GM18520 (cell line): ENCODE data around the gene SLCO3A1.

Experiments used
- ATAC-seq: cut with Tn5 transposase; IDR thresholded peaks from one replicate; pipeline ENCODE4 v1.9.1; 2021; ENCODE audit not compliant: unreplicated experiment

SLCO3A1 gene

DNA sequence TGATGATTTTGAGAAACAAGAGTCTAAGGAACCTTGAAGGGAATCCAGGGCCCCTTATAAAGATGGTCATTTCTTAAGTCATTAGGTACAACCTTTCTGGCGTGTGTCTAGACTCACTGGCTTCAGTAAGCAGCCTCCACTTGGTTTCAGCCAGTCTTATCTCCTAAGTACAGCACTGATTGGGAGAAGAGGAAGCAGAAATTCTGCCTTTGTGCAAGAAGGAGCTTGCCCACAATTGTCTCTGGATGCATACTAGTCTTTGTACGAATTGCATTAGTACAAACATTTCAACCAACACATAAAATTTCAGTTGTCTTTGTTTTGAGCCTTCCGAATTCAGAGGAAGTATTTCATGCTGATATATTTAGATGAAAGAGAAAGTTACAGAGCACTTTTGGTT lies 139.4 kb downstream of the SLCO3A1 start:
- ATAC-seq = no peak

DNA sequence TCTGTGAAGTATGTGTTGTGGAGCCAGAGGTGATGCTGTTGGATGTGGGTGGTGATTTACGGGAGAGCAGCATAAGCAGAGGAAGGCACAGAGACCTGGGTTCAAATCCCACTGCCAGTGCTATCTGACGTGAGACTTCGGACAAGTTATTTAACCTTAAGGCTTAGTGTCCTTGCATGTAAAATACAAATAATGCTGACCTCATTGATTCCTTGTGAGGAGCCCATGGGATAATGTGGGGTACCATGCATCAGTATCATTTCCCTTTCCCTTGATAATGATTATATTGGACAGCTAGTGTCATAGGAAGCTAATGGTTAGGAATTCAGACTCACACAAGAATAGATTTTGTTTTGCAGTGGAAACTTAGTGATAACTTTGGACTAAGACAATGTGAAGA lies 141.6 kb downstream of the SLCO3A1 start:
- no peak for ATAC-seq

DNA sequence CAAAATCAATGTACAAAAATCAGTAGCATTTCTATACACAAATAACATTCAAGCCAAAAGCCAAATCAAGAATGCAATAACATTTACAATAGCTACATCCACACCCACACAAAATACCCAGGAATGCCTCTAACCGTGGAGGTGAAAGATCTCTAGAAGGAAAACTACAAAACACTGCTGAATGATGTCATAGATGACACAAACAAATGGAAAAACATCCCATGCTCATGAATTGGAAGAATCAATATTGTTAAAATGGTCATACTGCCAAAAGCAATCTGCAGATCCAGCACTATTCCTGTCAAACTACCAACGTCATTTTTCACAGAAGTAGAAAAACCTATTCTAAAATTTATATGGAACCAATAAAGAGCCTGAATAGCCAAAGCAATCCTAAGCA lies 143.7 kb downstream of the SLCO3A1 start:
- no peak for ATAC-seq

DNA sequence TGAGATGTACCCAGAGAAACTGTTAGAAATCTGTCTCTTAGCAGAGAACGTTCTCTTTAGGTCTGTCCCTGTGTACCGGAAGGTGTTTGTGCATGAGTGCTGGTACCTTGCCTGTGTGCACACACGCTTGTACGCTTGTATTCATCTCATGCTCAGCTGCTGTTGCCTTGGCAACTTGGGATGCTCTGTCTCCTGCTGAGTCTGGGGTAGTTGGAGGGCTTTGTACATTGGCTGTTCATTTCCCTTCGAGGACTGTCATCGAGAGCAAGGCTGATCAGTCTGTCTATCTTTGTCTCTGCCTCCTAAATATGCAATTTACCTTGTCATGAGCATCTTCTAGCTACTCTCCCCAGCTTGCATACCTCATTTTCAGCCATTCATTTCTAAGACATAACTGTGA lies 147.2 kb downstream of the SLCO3A1 start:
- ATAC-seq = no peak

DNA sequence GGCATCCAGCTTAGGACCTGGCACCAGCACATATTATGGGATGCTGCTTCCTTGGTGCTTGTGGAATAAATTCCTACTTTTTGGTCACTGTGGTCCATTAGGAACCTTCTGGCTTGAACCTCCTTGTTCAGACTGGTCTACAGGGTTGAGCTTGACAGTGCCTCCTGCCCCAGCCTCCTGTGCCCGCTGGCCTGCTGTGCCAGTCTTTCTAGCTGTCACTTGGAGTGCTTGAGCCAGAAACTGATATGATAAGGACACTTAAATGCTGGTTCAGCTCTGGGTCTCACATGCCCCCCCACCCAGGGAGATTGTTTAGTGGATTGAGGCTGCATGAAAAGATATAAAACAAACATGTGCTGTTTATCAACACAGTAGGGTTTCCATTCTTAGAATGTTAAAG lies 147.8 kb downstream of the SLCO3A1 start:
- ATAC-seq = no peak

DNA sequence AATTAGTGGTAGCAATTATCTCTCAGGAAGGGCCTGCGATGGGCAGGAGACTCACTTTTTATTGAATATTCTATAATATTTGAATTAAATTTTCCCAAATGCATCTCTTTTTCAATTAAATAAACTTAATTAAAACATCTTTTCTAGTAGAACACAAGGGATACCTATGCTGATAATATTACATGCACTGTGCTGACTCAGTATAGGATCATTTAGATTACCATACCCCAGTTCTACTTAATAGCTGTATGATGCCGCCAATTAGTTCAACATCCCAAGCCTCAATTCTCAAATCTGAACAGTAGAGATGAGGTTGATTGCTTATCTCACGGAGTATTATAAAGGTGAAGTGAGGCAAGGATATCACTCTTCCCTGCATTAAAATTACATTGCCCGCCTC lies 149.2 kb downstream of the SLCO3A1 start:
- ATAC-seq = no peak

DNA sequence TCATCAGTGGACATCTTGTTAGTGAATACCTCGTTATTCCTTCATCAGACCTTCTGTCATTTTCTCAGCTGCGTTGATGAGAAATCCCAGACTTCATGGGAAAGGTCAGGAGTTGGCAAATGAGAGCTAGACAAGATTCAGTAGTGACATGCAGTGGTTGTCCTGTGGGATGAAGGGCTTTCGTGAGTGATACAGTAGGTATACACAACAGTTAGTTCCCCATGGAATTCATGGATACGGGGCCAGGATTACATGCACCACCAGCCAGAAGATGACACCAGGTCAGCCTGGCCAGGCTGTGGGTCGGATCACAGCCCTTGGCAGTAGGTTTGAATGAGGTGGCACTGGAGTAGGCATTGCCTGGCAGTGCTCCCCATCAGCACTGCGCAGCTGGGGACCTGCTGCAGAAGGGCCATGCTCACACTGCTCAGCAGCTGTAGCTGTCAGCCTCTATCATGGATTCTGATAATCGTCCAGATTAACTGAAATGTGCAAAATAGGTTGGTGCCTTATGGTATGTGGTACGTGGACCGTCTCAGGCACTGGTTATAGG lies 150.1 kb downstream of the SLCO3A1 start:
- ATAC-seq = no peak

DNA sequence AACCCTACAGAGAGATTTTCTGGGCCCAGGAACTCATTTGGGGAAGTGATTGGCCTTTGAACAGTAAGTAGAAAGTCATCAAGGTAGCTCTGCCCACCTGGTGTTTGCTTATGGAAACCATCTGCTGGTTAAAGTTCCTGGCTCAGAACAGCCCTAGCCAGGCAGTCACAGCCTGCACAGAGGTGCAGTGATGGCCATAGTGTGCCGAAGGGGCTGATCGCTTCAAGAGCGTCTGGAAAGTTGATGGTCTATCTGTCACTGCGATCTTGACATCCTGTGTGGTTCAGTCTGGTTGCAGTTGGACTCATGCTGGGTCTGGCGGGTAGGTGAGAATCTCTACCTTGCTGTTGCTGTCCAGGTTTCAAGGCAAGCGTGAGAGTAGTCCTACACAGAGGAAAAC lies 151.6 kb downstream of the SLCO3A1 start:
- no peak for ATAC-seq

DNA sequence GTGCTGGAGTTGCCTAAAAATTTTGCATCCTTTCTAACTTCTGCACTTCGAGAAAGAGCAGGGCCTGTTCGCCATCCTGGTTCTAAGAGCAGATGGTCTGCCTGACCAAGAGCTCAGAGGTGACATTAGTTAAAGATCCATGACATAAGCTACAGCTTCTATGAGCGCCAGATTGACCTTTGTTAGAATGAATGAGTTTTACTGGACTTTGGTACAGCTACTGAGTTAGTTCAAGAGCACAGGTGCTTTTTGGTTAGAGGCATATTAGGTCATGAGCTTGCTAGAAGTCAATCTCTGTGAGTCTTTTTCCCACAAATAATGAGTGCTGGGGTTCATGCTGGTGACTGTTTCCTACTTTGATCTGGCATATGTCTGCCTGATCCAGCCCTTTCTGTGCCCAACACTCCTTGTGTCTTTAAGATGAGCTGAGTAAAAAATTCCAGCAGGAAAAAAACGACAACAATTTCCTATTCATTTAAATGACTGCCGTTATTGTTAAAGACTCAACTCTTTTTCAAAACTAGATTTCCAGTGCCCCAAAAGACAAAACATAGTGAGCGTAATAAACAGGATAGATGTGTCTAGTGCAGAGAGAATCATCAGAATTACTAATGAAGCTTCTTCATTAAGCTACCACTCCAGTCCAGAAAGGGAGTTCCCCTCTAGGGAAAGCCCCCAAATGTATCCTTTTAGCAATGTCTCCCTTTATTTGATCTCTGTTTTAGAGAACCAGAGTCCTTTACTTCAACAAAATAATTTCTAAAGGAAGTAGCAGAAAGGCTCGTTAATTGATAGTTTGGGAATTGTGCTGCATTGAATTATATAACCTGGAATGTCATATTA lies 152.9 kb downstream of the SLCO3A1 start:
- no peak for ATAC-seq

DNA sequence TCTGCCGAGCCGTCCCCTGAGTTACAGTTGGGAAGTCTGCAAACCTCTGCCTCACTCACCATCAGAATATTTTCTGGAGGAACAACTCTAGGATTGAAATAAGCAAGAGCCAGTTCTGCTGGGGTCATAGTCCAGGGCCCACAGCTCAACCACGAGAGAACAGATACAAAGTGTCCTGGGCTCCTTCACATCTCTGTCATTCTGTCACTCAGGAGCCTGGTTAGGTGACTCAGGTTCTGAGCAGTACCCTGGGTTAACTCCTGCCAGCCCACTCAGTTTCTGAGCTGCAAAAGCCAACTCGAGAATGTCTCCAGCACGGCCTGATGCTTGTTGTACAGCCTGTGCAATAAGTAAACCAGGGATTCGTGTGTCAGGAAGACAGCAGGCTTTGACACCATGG lies 155.7 kb downstream of the SLCO3A1 start:
- ATAC-seq = no peak

DNA sequence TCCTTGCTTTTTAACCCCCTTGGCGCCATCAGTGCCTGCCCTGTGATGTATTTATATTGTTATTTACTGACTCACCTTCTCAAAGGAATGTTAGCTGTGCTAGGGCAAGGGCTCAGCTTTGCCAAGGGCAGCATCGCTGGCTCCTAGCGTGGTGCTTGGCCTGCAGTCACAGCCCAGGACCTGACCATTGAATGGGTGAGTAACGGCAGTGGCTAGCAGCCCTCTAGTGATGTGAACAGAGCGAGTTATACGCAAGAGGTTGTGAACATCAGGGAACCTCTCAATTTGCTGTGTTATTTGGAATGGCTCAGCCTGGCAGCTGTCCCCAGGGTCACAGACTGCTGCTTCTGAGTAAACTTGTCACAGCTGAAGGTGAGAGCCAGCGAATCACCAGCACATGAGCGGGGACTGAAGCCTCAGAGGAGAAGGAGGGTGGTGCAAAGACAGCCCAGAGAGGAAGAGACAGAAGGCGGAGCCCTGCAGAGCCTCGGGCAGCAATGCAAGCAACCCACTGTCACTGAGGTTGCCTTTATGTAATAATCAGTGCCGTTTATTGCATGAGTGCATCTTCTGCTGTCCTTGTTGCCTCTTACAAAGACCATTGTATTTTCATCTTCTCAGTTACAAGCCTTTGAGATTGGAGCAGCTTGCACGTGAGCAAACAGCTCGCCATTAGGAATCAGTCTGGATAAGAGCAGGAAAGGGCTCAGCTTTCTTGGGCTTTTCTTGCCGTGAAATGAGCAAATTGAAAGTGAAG lies 158.3 kb downstream of the SLCO3A1 start:
- ATAC-seq = no peak

DNA sequence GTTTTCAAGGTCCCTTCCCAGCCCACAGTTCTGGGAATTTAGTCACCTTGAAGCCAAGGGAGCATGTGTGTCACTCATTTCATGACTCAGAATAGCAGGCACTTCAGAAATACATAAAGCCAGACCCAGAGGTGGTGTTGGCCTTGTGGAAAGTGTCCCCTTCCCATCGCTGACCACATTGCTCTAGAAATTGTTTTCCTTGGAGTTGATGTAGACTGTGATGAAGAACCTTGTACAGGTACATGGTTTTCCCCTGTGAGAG lies 158.8 kb downstream of the SLCO3A1 start:
- no peak for ATAC-seq

DNA sequence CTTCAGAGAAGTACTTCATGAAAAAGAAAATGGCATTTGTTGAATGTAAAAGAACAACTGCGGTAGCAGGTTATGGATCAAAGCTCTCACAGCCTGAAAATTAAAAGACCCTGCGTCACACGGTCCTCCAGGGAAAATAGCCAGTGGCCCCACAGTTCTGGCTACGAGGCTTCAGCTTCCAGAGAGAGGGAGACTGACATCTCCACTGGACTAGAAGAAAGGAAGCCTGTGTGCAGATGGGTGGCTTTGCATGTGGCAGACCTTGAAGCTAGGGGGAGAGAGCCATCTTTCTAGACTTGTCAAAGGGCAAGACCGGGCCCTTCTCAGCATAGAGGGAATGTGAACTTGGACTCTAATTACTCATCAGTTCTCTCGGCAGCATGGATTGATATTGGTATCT lies 159.4 kb downstream of the SLCO3A1 start:
- ATAC-seq = no peak

DNA sequence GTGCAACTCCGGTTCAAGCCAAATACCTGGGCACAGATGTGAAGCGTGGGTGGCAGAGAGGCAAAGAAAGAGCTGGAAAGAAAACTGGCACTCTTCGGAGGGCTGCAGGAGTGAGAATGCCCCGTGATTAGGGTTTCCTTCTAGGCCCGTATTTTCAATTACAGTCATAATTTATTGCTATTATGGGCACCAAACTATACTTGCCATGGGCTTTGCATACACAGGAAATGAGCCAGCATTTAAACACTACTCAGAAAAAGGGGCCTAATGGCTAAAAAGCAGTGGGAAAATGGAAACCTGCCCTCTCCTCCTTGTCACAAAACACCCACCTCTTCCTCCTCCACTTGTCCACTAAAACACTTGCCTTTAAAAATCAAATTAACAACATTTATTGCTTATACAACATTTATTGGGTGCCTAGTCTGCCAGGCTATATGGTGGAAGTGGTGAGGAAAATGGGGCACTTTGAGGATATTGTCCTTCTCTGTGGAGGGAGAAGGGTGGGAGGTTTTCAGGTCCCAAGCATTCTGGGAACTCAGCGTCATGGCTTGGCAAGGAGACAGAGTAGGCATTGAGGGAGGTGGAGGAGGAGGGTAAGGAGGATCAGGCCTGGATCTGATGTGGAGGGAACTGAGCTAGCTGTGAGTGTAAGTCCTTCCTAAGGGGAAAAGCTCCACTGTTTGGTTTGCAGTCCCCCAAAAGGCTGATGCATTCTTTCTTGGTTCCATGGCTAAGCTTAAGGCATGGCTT lies 160.9 kb downstream of the SLCO3A1 start:
- ATAC-seq = no peak

DNA sequence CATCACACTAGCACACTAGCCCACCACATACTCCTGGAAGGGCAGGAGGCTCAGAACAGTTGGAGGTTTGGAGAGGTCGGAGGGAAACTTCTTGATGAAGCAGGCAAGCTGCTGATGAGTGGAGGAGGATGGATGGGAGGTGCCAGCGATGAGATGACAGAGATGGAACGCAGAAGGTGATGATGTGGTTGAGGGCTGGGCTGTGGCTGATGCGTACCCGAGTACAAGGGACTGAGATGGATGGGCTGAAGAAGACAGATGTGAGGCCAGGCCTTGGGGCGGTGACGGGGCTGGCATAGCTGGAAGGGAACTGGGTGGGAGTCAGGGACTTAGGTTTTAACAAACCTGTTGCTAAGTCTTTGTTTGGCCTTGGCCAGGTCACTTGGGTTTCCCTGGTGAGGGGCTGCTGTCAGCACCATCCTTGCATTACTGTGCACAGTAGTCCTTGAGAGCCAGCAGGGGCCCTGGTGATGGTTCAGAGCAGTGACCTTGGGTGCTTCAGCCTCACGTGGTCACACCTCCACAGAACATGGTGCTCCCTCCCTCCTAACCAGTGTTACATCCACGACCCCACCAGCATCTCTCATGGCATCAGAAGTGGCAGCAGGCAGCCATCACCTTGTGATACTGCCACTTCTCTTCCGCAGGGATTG lies 164.5 kb downstream of the SLCO3A1 start:
- no peak for ATAC-seq

DNA sequence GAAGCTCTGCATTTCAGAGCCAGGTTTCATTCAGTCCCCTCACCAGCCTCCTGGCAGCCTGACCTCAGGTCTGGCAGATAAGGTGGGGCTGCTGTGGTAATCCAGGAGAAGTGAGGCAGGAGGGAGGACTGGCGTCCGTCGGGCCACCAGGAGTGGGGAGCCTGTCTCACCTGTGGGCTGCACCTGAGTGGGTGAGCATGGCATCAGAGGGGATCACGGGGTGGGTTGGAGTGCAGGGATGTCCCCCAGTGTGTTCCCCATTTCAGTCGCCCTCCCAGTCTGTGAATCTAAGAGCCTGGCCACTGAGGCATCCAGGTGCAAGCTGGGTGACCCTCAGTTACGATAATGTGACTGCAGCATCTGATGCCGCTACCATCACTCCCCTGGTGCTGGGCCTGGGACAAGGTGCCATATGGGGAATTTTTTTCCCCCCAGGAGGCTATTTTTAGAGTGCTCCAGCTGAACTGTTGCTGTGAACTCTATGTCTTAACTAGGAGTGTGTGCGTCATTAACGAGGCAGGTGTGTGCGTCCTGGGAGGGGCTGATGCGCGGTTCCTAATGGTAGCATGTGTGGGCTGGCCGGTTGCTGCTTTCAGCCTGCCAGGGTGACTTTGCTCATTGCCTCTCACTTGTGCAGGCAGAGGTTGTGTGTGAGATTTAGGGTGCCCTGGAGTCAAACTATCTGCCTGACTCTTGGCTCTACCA lies 165.2 kb downstream of the SLCO3A1 start:
- no peak for ATAC-seq

DNA sequence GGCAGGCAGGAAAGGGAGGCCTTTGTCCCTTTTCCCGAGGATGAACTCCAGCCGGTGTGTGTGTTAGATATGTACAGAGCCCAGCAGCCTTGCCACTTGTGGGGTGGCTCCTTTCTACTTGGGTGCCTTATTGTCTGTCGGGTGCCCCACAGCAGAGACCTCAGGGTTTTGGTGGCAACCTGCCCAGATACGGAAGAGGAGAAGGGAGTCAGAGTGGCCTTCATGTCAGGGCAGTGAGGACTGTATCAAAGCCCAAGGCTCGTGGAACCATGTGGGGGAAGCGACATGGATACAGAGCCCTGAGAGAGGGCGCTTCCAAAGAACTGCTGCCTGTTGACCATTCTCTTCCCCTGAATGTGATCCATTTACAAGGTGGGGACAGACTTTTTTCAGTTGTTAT lies 166.2 kb downstream of the SLCO3A1 start:
- no peak for ATAC-seq

DNA sequence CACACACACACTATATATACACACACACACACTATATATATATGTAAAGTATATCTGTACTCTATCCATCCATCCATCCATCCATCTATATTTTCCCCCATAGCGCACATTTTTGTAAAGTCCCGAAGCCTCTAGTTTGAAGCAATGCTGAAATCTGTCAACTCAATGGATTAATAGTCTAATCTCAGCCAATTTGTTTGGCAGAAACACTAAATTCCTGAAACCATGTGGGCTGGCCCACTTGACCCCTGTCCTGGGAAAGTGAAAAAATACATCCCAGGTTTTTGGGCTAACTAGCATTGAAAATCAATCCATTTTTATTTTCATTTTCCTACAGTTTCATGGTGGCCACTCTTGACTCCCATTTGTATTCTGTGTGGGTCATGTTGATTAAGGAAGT lies 166.7 kb downstream of the SLCO3A1 start:
- ATAC-seq = no peak

DNA sequence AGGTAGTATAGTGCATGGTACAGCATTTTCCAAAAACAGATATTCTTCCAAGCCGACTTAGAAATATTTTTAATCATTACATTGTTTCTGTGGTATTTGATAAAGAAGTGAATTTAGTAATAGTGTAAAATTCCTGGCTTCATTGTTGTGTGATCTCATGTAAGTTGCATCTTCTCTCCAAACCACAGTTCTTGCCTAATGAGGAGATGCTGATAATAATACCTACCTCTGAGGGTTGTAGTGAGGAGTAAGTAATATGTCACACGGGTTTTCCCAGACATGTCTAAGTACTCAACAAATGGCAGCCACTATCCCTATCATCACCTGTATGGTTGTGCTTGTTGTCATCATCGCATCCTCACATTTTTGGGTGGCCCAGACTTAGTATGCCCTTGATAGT lies 167.3 kb downstream of the SLCO3A1 start:
- ATAC-seq = no peak

DNA sequence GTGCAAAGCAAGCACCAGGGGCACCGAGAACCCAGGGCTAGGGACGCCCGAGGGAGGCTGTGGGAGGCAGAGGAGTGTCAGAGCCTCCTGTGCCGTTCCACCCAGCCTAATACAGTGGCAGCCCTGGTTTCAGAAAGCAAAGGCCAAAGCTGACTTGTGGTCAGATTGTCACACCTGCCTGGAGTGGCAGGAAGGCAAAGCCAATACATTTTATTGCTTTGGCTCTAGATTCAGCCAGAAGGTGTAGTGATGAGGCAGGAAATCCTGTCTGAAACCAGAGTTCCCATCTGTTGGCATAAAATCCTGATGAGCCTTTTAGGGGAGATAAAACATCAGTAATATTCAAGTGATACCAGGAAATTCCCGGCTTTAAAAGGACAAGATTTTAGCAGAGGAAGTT lies 168.3 kb downstream of the SLCO3A1 start:
- no peak for ATAC-seq

DNA sequence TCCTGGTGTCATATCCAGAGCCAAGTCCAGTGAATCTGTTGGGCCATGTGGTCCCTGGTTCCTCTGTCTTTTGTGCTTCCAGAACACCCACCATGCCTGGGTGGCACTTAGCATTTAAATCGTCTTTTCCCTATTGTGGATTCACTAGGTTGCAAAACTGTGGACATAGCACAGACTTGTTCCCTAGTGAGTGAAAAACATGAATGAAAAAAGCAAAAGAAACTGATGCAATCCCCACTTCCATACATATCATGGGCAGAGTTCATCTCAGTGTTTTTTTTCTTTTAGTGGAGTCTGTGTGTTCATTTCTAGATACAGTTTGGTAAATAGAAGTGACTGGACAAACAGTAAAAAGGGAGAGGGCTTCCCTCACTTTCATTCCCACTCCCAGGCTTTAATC lies 170.5 kb downstream of the SLCO3A1 start:
- ATAC-seq = no peak
